Heart right ventricle (tissue), 16 donors: ENCODE measurements around the gene CCNF. TPM values are rescaled to one million over a fixed set of nuclear protein-coding genes. Genes with fewer than 3 reads are reported as not detected.

Experiments
- ATAC-seq, 8 donors: fragments of 200-7000 bp; cut with Tn5 transposase; one replicate each; pipeline ENCODE4 v1.9.1; 2020; ENCODE audit warnings: mild to moderate bottlenecking in 8 of 8, moderate library complexity in 8 of 8, moderate number of reproducible peaks in 1 of 8
- DNase-seq, 2 donors: peaks; one replicate each; pipeline ENCODE4 v3.0.0-alpha.2; 2020
- H3K27ac ChIP-seq, 10 donors: fragments of 200-600 bp; sonication (generic) in 2 of 10; one replicate each; pipeline versions ENCODE4 v1.5.0 to v1.8.0; 2020 to 2022; ENCODE audit warnings: mild to moderate bottlenecking in 3 of 10
- H3K27me3 ChIP-seq, 7 donors: fragments of 200-600 bp; one replicate each; pipeline ENCODE4 v1.8.0; 2021 to 2022; ENCODE audit warnings: mild to moderate bottlenecking in 2 of 7
- H3K36me3 ChIP-seq, 9 donors: fragments of 200-600 bp; sonication (generic) in 1 of 9; one replicate each; pipeline versions ENCODE4 v1.5.0 to v1.8.0; 2020 to 2022; ENCODE audit warnings: mild to moderate bottlenecking in 2 of 9
- H3K4me1 ChIP-seq, 9 donors: fragments of 200-600 bp; sonication (generic) in 1 of 9; one replicate each; pipeline versions ENCODE4 v1.5.0 to v1.8.0; 2020 to 2022; ENCODE audit warnings: mild to moderate bottlenecking in 4 of 9
- H3K4me3 ChIP-seq, 10 donors: fragments of 200-600 bp; sonication (generic) in 2 of 10; one replicate each; pipeline versions ENCODE4 v1.5.0 to v1.8.0; 2020 to 2022; ENCODE audit warnings: mild to moderate bottlenecking in 7 of 10, moderate library complexity in 2 of 10
- H3K9me3 ChIP-seq, 11 donors: fragments of 200-600 bp in 10 of 11; sonication (generic) in 2 of 11; one replicate each; pipeline versions ENCODE4 v1.5.0 to v1.8.0; 2013 to 2022; ENCODE audit warnings: mild to moderate bottlenecking in 2 of 11, control low read depth in 1 of 11, moderate library complexity in 1 of 11
- CTCF ChIP-seq, 9 donors: fragments of 200-600 bp; sonication (generic) in 2 of 9; IDR thresholded peaks; one replicate each; pipeline versions ENCODE4 v1.5.0 to v1.8.0; 2021 to 2022; ENCODE audit warnings: antibody characterized with exemption in 9 of 9, mild to moderate bottlenecking in 5 of 9, moderate library complexity in 1 of 9
- WGBS, 2 donors: extraction: QIAGEN DNeasy Blood & Tissue Kit; methylation state at CpG; one replicate each; pipeline ENCODE4 v1.1.7; 2013; ENCODE audit warnings: inconsistent platforms in 1 of 2; 5-methylcytosine and 5-hydroxymethylcytosine counted together
- intact Hi-C, 10 donors: fragments of 100-400 bp; cut with DNase I; formaldehyde crosslinking; loops; one replicate each; pipeline versions ENCODE4 v1.11.1 to v1.14.2; 2022
- polyA plus RNA-seq, 2 donors: library from polyadenylated mRNA; stranded (reverse); fragments of 200-250 nt; gene quantifications; one replicate each; pipeline ENCODE4 v1.2.3, GENCODE V29; 2013
- total RNA-seq, 10 donors: library from RNA; stranded (reverse); fragmentation: NEBNext Ultra II Directional in 3 of 10; extraction: Animal tissue kit (Norgen Biotek cat#: 25700) in 3 of 10; gene quantifications; one replicate each; pipeline versions ENCODE4 v1.2.1 to v1.2.4, GENCODE V29; 2021 to 2023
- donor health status: Arrhythmogenic right ventricular cardiomyopathy.
- donor health status: ischemic (EF 13 %, LVEDD 7.1; RV severe dilation, severe dysfunction).
- donor health status: healthy with polysubstance abuse.
- donor health status: DM: no; HTN: yes; CAD: no.
- donor health status: DM: no; HTN: no; CAD: no.
- donor health status: ischemic (EF 25% LVEDD 6.9; RV normal size, moderate dysfunction).
- donor health status: ischemic (EF 25% LVEDD 5.7; RV mildly dilated, moderate dysfunction).
- donor health status: healthy.
- donor health status: DM: yes; HTN: yes; CAD: no.
- donor health status: Ischemic cardiomyopathy.
- donor health status: ischemic (EF 35%, LVEDD 5.7; RV mildly dilated, moderate dysfunction).
- donor health status: nonischemic (EF 11% LVEDD 7.7; RV severe dilation, severe dysfunction).
- donor health status: DM: yes; HTN: yes; CAD: no.
- donor health status: PGD.
- donor health status: ischemic (EF 29% LVEDD 5.4; RV normal size, mild dysfunction).
- donor health status: nonischemic (EF 23%, LVEDD 6.1; RV moderate dilation, normal function).

Gene CCNF
- total and polyA plus RNA-seq, 12 donors: 0.51 to 3.4 (median 0.99) TPM

- DNase-seq: peak; percentile 16 to 33
- 29 to 34% methylated on average over 28 of the region's 28 CpGs for WGBS, 2 donors
- Histone ChIP-seq H3K36me3 (peaks cover 0 to 20% (median 0%) of the 10 kb centered on the region in 9 donors), H3K27ac (peak overlapping the region in 8 of 10 donors; percentile 26 to 89 (median 72)), H3K4me3 (peak overlapping the region; percentile 41 to 98 (median 80)), H3K27me3 (no peaks in the 10 kb centered on the region), H3K4me1 (peaks cover 6 to 22% (median 19%) of the 10 kb centered on the region in 9 donors), H3K9me3 (no peaks in the 10 kb centered on the region)
- peak in 7 of 9 donors; percentile 14 to 52 (median 31) for TF ChIP-seq CTCF (IDR thresholded peaks at IDR 0.05)
- intact Hi-C loops: loop anchor here in 7 of 10 donors (5.0 to 10.0 kb wide), 6 partner anchors 69 to 161 kb away; partner anchors contain the start of genes ABCA3 (in 2 of the 7) and RNPS1 (in 1 of the 7)
- peak in 7 of 8 donors; percentile 6 to 61 (median 25) for ATAC-seq
Measured at GRCh38 chr16:2428051-2428783, 1.0 kb upstream of the CCNF start.

- DNase-seq: no peak
- Histone ChIP-seq H3K4me1 (peaks cover 6 to 22% (median 19%) of the 10 kb centered on the region in 9 donors), H3K36me3 (peaks cover 0 to 25% (median 0%) of the 10 kb centered on the region in 9 donors), H3K9me3 (no peaks in the 10 kb centered on the region), H3K27me3 (no peaks in the 10 kb centered on the region), H3K4me3 (peak overlapping the region; percentile 41 to 98 (median 80)), H3K27ac (peak overlapping the region in 9 of 10 donors; percentile 17 to 89 (median 71))
- no peak for TF ChIP-seq CTCF (IDR thresholded peaks at IDR 0.05)
- 1 to 2% methylated on average over 24 of the region's 24 CpGs for WGBS, 2 donors
- ATAC-seq: peak in 7 of 8 donors; percentile 27 to 71 (median 41)
- intact Hi-C loops: loop anchor here in 8 of 10 donors (1.0 to 10.0 kb wide), 7 partner anchors 41 to 161 kb away; partner anchors contain the start of genes ABCA3 (in 2 of the 8) and RNPS1 (in 1 of the 8)
Measured at GRCh38 chr16:2428784-2429033, 538 bp upstream of the CCNF start.

- peak in 2 of 8 donors; percentile 6 to 10 for ATAC-seq
- no peaks in the 10 kb centered on the region for H3K27me3 ChIP-seq
- TF ChIP-seq CTCF (IDR thresholded peaks at IDR 0.05): peak in 3 of 9 donors; percentile 7 to 13 (median 7)
- intact Hi-C loops: loop anchor here in 8 of 10 donors (1.0 to 10.0 kb wide), 9 partner anchors 39 to 163 kb away; partner anchors contain the start of genes ABCA3 (in 3 of the 8) and RNPS1 (in 1 of the 8)
- WGBS, 2 donors: 5 to 6% methylated on average over 45 to 46 of the region's 46 CpGs
- no peak for DNase-seq
- peak overlapping the region in 9 of 10 donors; percentile 50 to 82 (median 74) for H3K27ac ChIP-seq
- no peaks in the 10 kb centered on the region for H3K9me3 ChIP-seq
- peak overlapping the region; percentile 41 to 94 (median 84) for H3K4me3 ChIP-seq
- H3K4me1 ChIP-seq: peaks cover 6 to 22% (median 19%) of the 10 kb centered on the region in 9 donors
- H3K36me3 ChIP-seq: peaks cover 0 to 35% (median 0%) of the 10 kb centered on the region in 9 donors
Measured at GRCh38 chr16:2429771-2430663, 770 bp downstream of the CCNF start.

- no peak overlapping the region for H3K27ac ChIP-seq
- WGBS, 2 donors: 96 to 97% methylated on average over 6 of the region's 6 CpGs
- intact Hi-C loops: loop anchor here in 2 of 10 donors (10.0 kb wide), 2 partner anchors 53 to 73 kb away; no protein-coding TSS in a partner anchor
- no peak for TF ChIP-seq CTCF (IDR thresholded peaks at IDR 0.05)
- ATAC-seq (no peak), DNase-seq (no peak)
- H3K4me1 ChIP-seq: peaks cover 6 to 22% (median 19%) of the 10 kb centered on the region in 9 donors
- H3K36me3 ChIP-seq: peaks cover 0 to 52% (median 0%) of the 10 kb centered on the region in 9 donors
- no peaks in the 10 kb centered on the region for H3K27me3 ChIP-seq
- H3K4me3 ChIP-seq: no peak overlapping the region
- H3K9me3 ChIP-seq: no peaks in the 10 kb centered on the region
Measured at GRCh38 chr16:2432286-2432685, 3.0 kb downstream of the CCNF start.
